ENCODE data around the gene STK16.
A peak's percentile ranks its signal among the peaks of the same experiment; 100 is the strongest.

STK16 gene

GRCh38 chr2:219213486-219214071, 31.7 kb upstream of the STK16 start:
- no peak for DNase-seq (ENCODE audit: low spot score)

- no peak for DNase-seq (ENCODE audit: low spot score)
Measured at GRCh38 chr2:219214141-219214540, 31.1 kb upstream of the STK16 start.

GRCh38 chr2:219214786-219215185, 30.5 kb upstream of the STK16 start:
- peak; percentile 62 for DNase-seq (ENCODE audit: low spot score)

GRCh38 chr2:219215871-219216534, 29.3 kb upstream of the STK16 start:
- peak; percentile 58 for DNase-seq (ENCODE audit: low spot score)

- no peak for DNase-seq (ENCODE audit: low spot score)
Measured at GRCh38 chr2:219216535-219216915, 28.8 kb upstream of the STK16 start.

- DNase-seq (ENCODE audit: low spot score), result no peak
Measured at GRCh38 chr2:219218217-219218731, 27.0 kb upstream of the STK16 start.

GRCh38 chr2:219218732-219219701, 26.3 kb upstream of the STK16 start, which contains the start of gene ABCB6:
ABCB6 (minus strand) TSS chr2:219218958; CDS start chr2:219218673, 285 bp downstream.
- DNase-seq (ENCODE audit: low spot score), result peak; percentile 99

- DNase-seq (ENCODE audit: low spot score), result peak; percentile 58
Measured at GRCh38 chr2:219219784-219220532, 25.3 kb upstream of the STK16 start.

- DNase-seq (ENCODE audit: low spot score), result peak; percentile 45
Measured at GRCh38 chr2:219220652-219221402, 24.5 kb upstream of the STK16 start.

- peak; percentile 61 for DNase-seq (ENCODE audit: low spot score)
Measured at GRCh38 chr2:219221957-219222518, 23.2 kb upstream of the STK16 start.

- no peak for DNase-seq (ENCODE audit: low spot score)
Measured at GRCh38 chr2:219223831-219224610, 21.3 kb upstream of the STK16 start.

GRCh38 chr2:219225350-219225749, 19.9 kb upstream of the STK16 start:
- no peak for DNase-seq (ENCODE audit: low spot score)

GRCh38 chr2:219228041-219228910, 17.0 kb upstream of the STK16 start:
- no peak for DNase-seq (ENCODE audit: low spot score)

GRCh38 chr2:219228911-219229304, 16.4 kb upstream of the STK16 start:
- no peak for DNase-seq (ENCODE audit: low spot score)

- peak; percentile 99 for DNase-seq (ENCODE audit: low spot score)
Measured at GRCh38 chr2:219229305-219230058, 15.8 kb upstream of the STK16 start, which contains the start of the genes ANKZF1 and ATG9A. ANKZF1 (plus strand) TSS chr2:219229806; CDS start chr2:219230258, 452 bp downstream. ATG9A (minus strand) TSS chr2:219229636; CDS start chr2:219228024, 1,612 bp downstream.

GRCh38 chr2:219230059-219230540, 15.2 kb upstream of the STK16 start:
- no peak for DNase-seq (ENCODE audit: low spot score)

- DNase-seq (ENCODE audit: low spot score), result no peak
Measured at GRCh38 chr2:219234331-219234730, 10.9 kb upstream of the STK16 start.

Data from left forelimb (tissue), 1 donor.